ENCODE data around the gene FBXO33. TPM values are rescaled to one million over a fixed set of nuclear protein-coding genes. Genes with fewer than 3 reads are reported as not detected.

FBXO33 gene
- total and polyA plus RNA-seq, 2 of the 8 experiments (the other 6 are each of a cell fraction or from before 2014, with no cell fraction given), result 4.7 to 11.5 TPM

- no peak for TF ChIP-seq RNF2 (IDR thresholded peaks at IDR 0.05; ENCODE audit: borderline replicate concordance, low read depth, low read length, missing control alignments, poor library complexity, severe bottlenecking)
- peak; percentile 78; the same call in 1 of the 2 replicates for TF ChIP-seq TAF1 (IDR thresholded peaks at IDR 0.05; ENCODE audit: low read depth, low read length)
- TF ChIP-seq SRF (IDR thresholded peaks at IDR 0.05; ENCODE audit: low read depth, low read length), result no peak
- TF ChIP-seq JUN (IDR thresholded peaks at IDR 0.05; ENCODE audit: low read depth, low read length), result no peak
- TF ChIP-seq TBP (IDR thresholded peaks at IDR 0.05; ENCODE audit: low read depth, low read length), result no peak
Observed at GRCh38 chr14:39432619-39433451, 602 bp upstream of the FBXO33 start (continued).

Data from H1 (cell line).